Lower lobe of right lung (tissue), 2 donors: ENCODE data around the gene CAMK2N1. TPM values are rescaled to one million over a fixed set of nuclear protein-coding genes. Genes with fewer than 3 reads are reported as not detected.

Source experiments
- ATAC-seq, 2 donors: fragments of 200-7000 bp; cut with Tn5 transposase; one replicate each; pipeline ENCODE4 v1.9.1; 2020 to 2022; ENCODE audit warnings: mild to moderate bottlenecking in 2 of 2, moderate library complexity in 2 of 2
- DNase-seq: peaks from one replicate; pipeline ENCODE4 v3.0.0-alpha.2; 2020
- H3K27ac ChIP-seq: fragments of 200-600 bp; one replicate; pipeline ENCODE4 v1.8.0; 2022
- H3K27me3 ChIP-seq: fragments of 200-600 bp; one replicate; pipeline ENCODE4 v1.8.0; 2022; ENCODE audit warnings: low read depth
- H3K36me3 ChIP-seq: fragments of 200-600 bp; one replicate; pipeline ENCODE4 v1.8.0; 2022; ENCODE audit warnings: mild to moderate bottlenecking
- H3K4me1 ChIP-seq: fragments of 200-600 bp; one replicate; pipeline ENCODE4 v1.8.0; 2022
- H3K4me3 ChIP-seq: fragments of 200-600 bp; one replicate; pipeline ENCODE4 v1.8.0; 2022; ENCODE audit warnings: mild to moderate bottlenecking
- H3K9me3 ChIP-seq: fragments of 200-600 bp; one replicate; pipeline ENCODE4 v1.8.0; 2022
- CTCF ChIP-seq: fragments of 200-600 bp; IDR thresholded peaks from one replicate; pipeline ENCODE4 v1.8.0; 2022; ENCODE audit warnings: antibody characterized with exemption, mild to moderate bottlenecking
- intact Hi-C: fragments of 100-400 bp; cut with DNase I; formaldehyde crosslinking; loops from one replicate; pipeline ENCODE4 v1.11.0; 2022
- total RNA-seq: library from RNA; stranded (reverse); fragmentation: NEBNext Ultra II Directional; extraction: Animal tissue kit (Norgen Biotek cat#: 25700); gene quantifications from one replicate; pipeline ENCODE4 v1.2.1, GENCODE V29; 2021
- donor health status: DM: no; HTN: yes; CAD: no; lungs with severe emphysema.

Gene CAMK2N1
- total RNA-seq, 1 donor from 2014 or later: 43.0 TPM

- no peaks in the 10 kb centered on the region for H3K4me1 ChIP-seq
- H3K36me3 ChIP-seq: no peaks in the 10 kb centered on the region
- intact Hi-C loops: no loop called here
- no peak for TF ChIP-seq CTCF
- H3K27ac ChIP-seq: no peak overlapping the region
- ATAC-seq: no peak
- no peak overlapping the region for H3K4me3 ChIP-seq
- no peaks in the 10 kb centered on the region for H3K9me3 ChIP-seq
- H3K27me3 ChIP-seq: peaks cover 21% of the 10 kb centered on the region
- DNase-seq: no peak
Observed at GRCh38 chr1:20470194-20470593, 15.8 kb downstream of the CAMK2N1 start.

DNA sequence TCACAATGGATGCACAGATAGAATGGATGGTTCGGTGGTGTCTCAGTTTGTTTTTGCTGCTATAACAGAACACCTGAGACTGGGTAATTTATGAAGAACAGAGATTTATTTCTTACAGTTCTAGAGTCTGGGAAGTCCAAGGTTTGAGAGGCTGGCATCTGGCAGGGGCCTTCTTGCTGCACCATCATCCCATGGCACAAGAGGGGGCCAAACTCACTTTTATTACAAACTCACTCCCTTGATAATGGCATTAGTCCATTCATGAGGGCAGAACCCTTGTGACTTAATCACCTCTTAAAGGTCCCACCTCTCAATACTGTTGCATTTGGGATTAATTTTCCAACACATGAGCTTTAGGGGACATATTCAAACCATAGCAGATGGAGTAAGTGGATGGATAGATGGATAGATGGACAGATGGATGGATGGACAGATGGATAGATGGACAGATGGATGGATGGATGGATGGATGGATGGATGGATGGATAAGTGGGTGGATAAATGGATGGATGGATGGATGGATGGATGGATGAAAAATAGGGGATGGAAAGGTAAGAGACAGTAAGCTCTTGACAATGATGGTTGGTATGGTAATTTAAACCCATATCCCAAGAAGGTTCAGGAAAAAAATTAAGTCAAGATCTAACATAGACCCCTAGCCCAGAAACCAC is 16.5 kb downstream of the CAMK2N1 start:
- Histone ChIP-seq H3K4me1 (no peaks in the 10 kb centered on the region), H3K27me3 (peaks cover 21% of the 10 kb centered on the region)
- no peak for DNase-seq

DNA sequence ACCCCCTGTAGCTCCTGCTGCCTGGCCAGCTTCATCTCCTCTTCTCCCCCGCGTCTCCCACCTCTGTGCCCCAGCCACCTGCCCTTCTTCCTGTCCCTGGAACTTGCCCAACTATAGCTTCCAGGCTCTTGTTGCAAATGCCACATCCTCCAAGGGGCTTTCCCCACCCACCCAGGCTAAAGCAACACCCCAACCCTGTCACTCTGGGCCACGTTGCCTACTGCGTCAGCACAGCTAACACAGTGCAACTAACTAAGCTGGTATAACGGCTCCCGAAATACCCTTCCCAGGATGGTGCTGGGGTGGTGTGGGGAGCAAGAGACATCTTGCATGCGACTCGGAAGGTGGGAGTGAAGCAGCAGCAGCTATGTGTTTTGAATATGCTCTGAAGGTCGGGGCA is 19.7 kb downstream of the CAMK2N1 start:
- no peak for TF ChIP-seq CTCF
- Histone ChIP-seq H3K27ac (no peak overlapping the region), H3K4me1 (no peaks in the 10 kb centered on the region), H3K4me3 (no peak overlapping the region), H3K27me3 (peaks cover 5% of the 10 kb centered on the region), H3K9me3 (no peaks in the 10 kb centered on the region), H3K36me3 (no peaks in the 10 kb centered on the region)
- DNase-seq: no peak
- ATAC-seq: no peak
- intact Hi-C loops: no loop called here

More for the DNA sequence above, 16.5 kb downstream of the CAMK2N1 start:
- no peaks in the 10 kb centered on the region for H3K9me3 ChIP-seq
- no peak overlapping the region for H3K4me3 ChIP-seq
- intact Hi-C loops: no loop called here
- H3K36me3 ChIP-seq: no peaks in the 10 kb centered on the region
- H3K27ac ChIP-seq: no peak overlapping the region
- no peak for TF ChIP-seq CTCF
- no peak for ATAC-seq

DNA sequence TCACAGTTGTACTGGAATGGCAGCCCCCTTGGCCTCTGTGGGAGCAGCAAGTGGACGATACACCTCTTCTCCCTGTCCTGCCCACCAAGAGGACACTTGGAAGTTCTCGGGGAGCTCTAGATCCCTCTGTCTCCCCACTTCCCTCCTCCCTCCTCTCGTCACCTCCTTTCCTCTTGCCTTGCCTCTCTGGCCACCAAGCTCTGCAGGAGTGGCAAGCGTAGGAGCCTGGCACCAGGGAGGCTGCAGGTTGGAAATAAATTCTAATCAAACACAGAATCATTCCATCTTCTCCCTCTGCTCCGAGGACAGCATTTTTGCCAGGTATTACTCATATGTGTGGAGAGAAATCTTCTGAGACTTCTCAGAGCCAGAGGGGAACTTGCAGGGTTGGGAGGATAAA is 20.8 kb downstream of the CAMK2N1 start:
- no peak for TF ChIP-seq CTCF
- Histone ChIP-seq H3K36me3 (no peaks in the 10 kb centered on the region), H3K4me3 (no peak overlapping the region), H3K4me1 (no peaks in the 10 kb centered on the region), H3K9me3 (no peaks in the 10 kb centered on the region), H3K27ac (no peak overlapping the region), H3K27me3 (peaks cover 5% of the 10 kb centered on the region)
- DNase-seq: no peak
- no peak for ATAC-seq
- intact Hi-C loops: no loop called here

GRCh38 chr1:20463502-20463901 is 22.5 kb downstream of the CAMK2N1 start:
- Histone ChIP-seq H3K4me3 (no peak overlapping the region), H3K4me1 (no peaks in the 10 kb centered on the region), H3K9me3 (no peaks in the 10 kb centered on the region), H3K27me3 (peaks cover 5% of the 10 kb centered on the region), H3K27ac (no peak overlapping the region), H3K36me3 (no peaks in the 10 kb centered on the region)
- DNase-seq (no peak), ATAC-seq (no peak)
- intact Hi-C loops: no loop called here
- TF ChIP-seq CTCF: no peak
